ENCODE data around the gene ESR2. TPM values are rescaled to one million over a fixed set of nuclear protein-coding genes. Genes with fewer than 3 reads are reported as not detected.

Gene ESR2
- total RNA-seq, 1 experiment from 2014 or later = 0.15 TPM

DNA sequence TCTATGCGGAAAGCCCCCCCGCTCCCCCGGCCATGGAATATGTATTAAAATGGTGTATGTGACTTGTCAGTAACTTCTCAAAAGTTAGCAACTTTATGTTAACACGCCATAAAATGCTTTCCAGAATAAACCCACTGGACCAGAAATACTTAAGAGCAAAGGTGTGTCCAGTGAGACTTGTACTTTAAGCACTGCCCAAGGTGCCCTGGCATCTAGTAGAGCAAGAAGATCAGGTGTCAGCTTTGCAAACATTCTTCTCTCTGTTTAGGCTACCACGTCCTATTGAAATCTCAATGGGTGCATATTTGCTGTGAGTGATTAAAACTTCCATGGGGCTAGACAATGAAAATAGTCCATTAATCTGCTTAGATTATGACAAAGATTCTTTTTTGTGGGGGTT is 201.2 kb downstream of the ESR2 start:
- H2BK120ac ChIP-seq (ENCODE audit: low read depth, low read length, poor library complexity, severe bottlenecking) = no peak overlapping the region

More for the DNA sequence above, 201.2 kb downstream of the ESR2 start:
- no peaks in the 10 kb centered on the region for H3K27me3 ChIP-seq (ENCODE audit: insufficient read depth, low read length)
- H3K27ac ChIP-seq (ENCODE audit: insufficient read length, low read depth, low read length) = no peak overlapping the region
- H2AK5ac ChIP-seq (ENCODE audit: insufficient read length, low read length) = no peak overlapping the region
- no peak overlapping the region for H2BK12ac ChIP-seq (ENCODE audit: insufficient read length, low read depth, low read length)
- no peak overlapping the region for H4K8ac ChIP-seq (replicated peaks; ENCODE audit: insufficient read length, low read depth, low read length)
- no CpG with 5 or more reads among the region's 5 CpGs for WGBS (ENCODE audit: extremely low coverage, insufficient read length, low lambda C conversion rate)
- no peaks in the 10 kb centered on the region for H3K9me3 ChIP-seq (ENCODE audit: control insufficient read depth, low read depth, low read length)
- H3K27ac Mint-ChIP-seq = no peak overlapping the region; a peak in 1 of 7 replicates
- H3K4me1 Mint-ChIP-seq = peaks cover 21 to 23% of the 10 kb centered on the region in 2 experiments
- no peak overlapping the region for H3K4me2 ChIP-seq (ENCODE audit: insufficient read depth, insufficient read length, low read length)
- H3K23me2 ChIP-seq (ENCODE audit: insufficient read length, low read depth, low read length, poor library complexity, severe bottlenecking) = no peaks in the 10 kb centered on the region
- no peaks in the 10 kb centered on the region for H4K20me1 ChIP-seq (ENCODE audit: control insufficient read depth, insufficient read depth, insufficient read length)
- H3K4ac ChIP-seq (ENCODE audit: low read depth, low read length) = no peak overlapping the region
- no peak for DNase-seq
- H3K18ac ChIP-seq (ENCODE audit: insufficient read length, low read depth, low read length) = no peak overlapping the region
- no peak overlapping the region for H2BK15ac ChIP-seq (ENCODE audit: low read depth, low read length)
- H3K9ac ChIP-seq (ENCODE audit: extremely low read depth, insufficient read length, low read length) = no peak overlapping the region
- H4K5ac ChIP-seq (ENCODE audit: insufficient read length, low read depth, low read length) = no peak overlapping the region
- no peak overlapping the region for H4K91ac ChIP-seq (ENCODE audit: insufficient read length, low read depth, low read length)
- no peaks in the 10 kb centered on the region for H3K79me1 ChIP-seq (ENCODE audit: insufficient read depth, low read depth, low read length, poor library complexity, severe bottlenecking)
- no peak overlapping the region for H2BK5ac ChIP-seq (ENCODE audit: insufficient read length, low read length)
- H3K79me2 ChIP-seq (ENCODE audit: insufficient read depth, low read length) = no peaks in the 10 kb centered on the region
- H3K27me3 Mint-ChIP-seq (ENCODE audit: low read depth) = no peaks in the 10 kb centered on the region
- no peak overlapping the region for H2AFZ ChIP-seq (ENCODE audit: low read length)
- no peak overlapping the region for H3K14ac ChIP-seq (ENCODE audit: insufficient read depth, low read length)
- no peaks in the 10 kb centered on the region for H3K9me3 Mint-ChIP-seq
- H2BK20ac ChIP-seq (ENCODE audit: low read depth, low read length, poor library complexity, severe bottlenecking) = no peak overlapping the region
- H3K56ac ChIP-seq (ENCODE audit: insufficient read length, low read depth, low read length) = no peak overlapping the region
- peaks cover 7% of the 10 kb centered on the region; the same call in 1 of the 2 replicates for H3K4me1 ChIP-seq (ENCODE audit: insufficient read depth, low read length)
- H3K23ac ChIP-seq (ENCODE audit: insufficient read length, low read depth, low read length) = no peak overlapping the region
- no peak overlapping the region for H3K4me3 Mint-ChIP-seq
- TF ChIP-seq, protein P1, sequence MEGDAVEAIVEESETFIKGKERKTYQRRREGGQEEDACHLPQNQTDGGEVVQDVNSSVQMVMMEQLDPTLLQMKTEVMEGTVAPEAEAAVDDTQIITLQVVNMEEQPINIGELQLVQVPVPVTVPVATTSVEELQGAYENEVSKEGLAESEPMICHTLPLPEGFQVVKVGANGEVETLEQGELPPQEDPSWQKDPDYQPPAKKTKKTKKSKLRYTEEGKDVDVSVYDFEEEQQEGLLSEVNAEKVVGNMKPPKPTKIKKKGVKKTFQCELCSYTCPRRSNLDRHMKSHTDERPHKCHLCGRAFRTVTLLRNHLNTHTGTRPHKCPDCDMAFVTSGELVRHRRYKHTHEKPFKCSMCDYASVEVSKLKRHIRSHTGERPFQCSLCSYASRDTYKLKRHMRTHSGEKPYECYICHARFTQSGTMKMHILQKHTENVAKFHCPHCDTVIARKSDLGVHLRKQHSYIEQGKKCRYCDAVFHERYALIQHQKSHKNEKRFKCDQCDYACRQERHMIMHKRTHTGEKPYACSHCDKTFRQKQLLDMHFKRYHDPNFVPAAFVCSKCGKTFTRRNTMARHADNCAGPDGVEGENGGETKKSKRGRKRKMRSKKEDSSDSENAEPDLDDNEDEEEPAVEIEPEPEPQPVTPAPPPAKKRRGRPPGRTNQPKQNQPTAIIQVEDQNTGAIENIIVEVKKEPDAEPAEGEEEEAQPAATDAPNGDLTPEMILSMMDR (conservative IDR thresholded peaks at IDR 0.05) = no peak
- no peak overlapping the region for H3T11ph ChIP-seq (ENCODE audit: low read length)
- peaks cover 2 to 4% (median 2%) of the 10 kb centered on the region in 3 experiments; a peak in 3 of 7 replicates for H3K36me3 Mint-ChIP-seq (ENCODE audit: insufficient read depth in 1 of 3, low read depth in 3 of 3)
